ENCODE data around the gene COMMD3. TPM values are rescaled to one million over a fixed set of nuclear protein-coding genes. Genes with fewer than 3 reads are reported as not detected.

Gene COMMD3
- total RNA-seq (2021; fragmentation: NEBNext Ultra II Directional; extraction: Animal tissue kit (Norgen Biotek cat#: 25700)) (2.3 and 2.7 TPM in 2 replicates), polyA plus RNA-seq (2011; rRNA removed) (0.94 and 2.7 TPM in 2 replicates), polyA minus RNA-seq (2011; rRNA and poly(A)+ RNA removed) (0.63 and 1.8 TPM in 2 replicates)
- polyA plus RNA-seq (2011; cell fraction: cytosol; rRNA removed), result 2.1 TPM
- polyA plus RNA-seq (2011; cell fraction: nucleus; rRNA removed), result 1.2 TPM
- 2.4 to 4.3 TPM (median 2.7 TPM) in 4 replicates for polyA plus RNA-seq (2012, experiment 1 of 2)
- 1.8 TPM for polyA plus RNA-seq (2012, experiment 2 of 2)
- polyA plus RNA-seq (2013, experiment 1 of 2), result 4.5 TPM
- polyA plus RNA-seq (2013, experiment 2 of 2), result 3.1 TPM
- not detected for polyA minus RNA-seq (2011; cell fraction: cytosol; rRNA and poly(A)+ RNA removed)
- polyA minus RNA-seq (2011; cell fraction: nucleus; rRNA and poly(A)+ RNA removed), result not detected
- long read RNA-seq, experiment 1, partial matches to known transcripts, result 0 of 1 reads
- long read RNA-seq, experiment 1, other reads (novel, unspliced or antisense), result 0 of 1 reads
- long read RNA-seq, experiment 2, partial matches to known transcripts, result 0 of 7 reads
- long read RNA-seq, experiment 2, other reads (novel, unspliced or antisense), result 2 of 7 reads

DNA sequence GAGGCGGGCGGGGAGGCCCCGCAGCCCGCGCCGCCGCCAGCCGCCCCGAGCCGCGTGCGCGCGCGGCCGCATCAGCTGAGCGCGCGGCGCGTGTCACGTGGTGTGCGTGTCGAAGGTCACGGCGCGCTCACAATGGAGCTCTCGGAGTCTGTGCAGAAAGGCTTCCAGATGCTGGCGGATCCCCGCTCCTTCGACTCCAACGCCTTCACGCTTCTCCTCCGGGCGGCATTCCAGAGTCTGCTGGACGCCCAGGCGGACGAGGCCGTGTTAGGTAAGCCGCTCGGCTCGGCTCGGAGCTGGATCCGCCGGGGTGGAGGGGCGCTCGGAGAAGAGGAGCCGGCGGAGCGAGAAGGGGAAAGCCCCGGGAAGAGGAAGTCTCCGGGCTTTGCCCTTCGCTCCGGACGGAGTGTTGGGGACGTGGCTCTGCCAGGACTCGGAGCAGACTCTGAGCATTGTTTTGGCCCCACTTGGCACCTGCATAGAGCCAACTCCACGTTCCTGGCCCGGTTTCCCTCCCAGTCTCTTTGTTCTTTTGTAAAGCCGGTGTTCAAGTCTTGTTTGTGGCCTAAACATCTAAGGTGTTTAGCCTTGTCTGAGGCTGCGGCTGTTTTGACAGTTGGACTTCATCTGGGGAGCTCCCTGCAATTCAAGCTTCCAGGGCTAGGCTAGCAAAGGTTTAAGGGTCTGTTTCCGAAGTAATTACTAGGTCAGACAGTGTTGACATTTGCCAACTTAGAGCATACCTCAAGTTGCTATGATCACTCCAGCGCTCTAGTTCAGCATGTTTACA lies at the start of gene COMMD3:
TSS of gene COMMD3 (plus strand) at position 103 of the 790 bp plus-strand sequence. CDS start at position 133, 30 bp downstream.
- H3K27ac ChIP-seq (ENCODE audit: low read depth, low read length), result no peak within 1 kb of the TSS
- TF ChIP-seq POLR2A (IDR thresholded peaks at IDR 0.05; ENCODE audit: control extremely low read depth in 1 of 2, low read depth in 2 of 2, low read length in 2 of 2), result peak in 1 of 2 experiments; percentile 49; a peak in 1 of 3 replicates
- TF ChIP-seq YY1 (IDR thresholded peaks at IDR 0.05; ENCODE audit: low read depth, low read length), result 0 out of 2 replicates have a peak, but pooled peaks have one; percentile 27
- TF ChIP-seq JUND (IDR thresholded peaks at IDR 0.05; ENCODE audit: low read length), result no peak
- TF ChIP-seq KDM4A (IDR thresholded peaks at IDR 0.05; ENCODE audit: low read depth, low read length, severe bottlenecking), result peak; percentile 91
- TF ChIP-seq, protein P1, sequence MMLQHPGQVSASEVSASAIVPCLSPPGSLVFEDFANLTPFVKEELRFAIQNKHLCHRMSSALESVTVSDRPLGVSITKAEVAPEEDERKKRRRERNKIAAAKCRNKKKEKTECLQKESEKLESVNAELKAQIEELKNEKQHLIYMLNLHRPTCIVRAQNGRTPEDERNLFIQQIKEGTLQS (IDR thresholded peaks at IDR 0.05; ENCODE audit: insufficient read depth, low read depth, low read length), result no peak
- TF ChIP-seq, protein P2, sequence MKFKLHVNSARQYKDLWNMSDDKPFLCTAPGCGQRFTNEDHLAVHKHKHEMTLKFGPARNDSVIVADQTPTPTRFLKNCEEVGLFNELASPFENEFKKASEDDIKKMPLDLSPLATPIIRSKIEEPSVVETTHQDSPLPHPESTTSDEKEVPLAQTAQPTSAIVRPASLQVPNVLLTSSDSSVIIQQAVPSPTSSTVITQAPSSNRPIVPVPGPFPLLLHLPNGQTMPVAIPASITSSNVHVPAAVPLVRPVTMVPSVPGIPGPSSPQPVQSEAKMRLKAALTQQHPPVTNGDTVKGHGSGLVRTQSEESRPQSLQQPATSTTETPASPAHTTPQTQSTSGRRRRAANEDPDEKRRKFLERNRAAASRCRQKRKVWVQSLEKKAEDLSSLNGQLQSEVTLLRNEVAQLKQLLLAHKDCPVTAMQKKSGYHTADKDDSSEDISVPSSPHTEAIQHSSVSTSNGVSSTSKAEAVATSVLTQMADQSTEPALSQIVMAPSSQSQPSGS (IDR thresholded peaks at IDR 0.05; ENCODE audit: low read length), result no peak

More for the DNA sequence above, at the start of gene COMMD3:
- peak; percentile 68 for FAIRE-seq
- H4K5ac ChIP-seq (ENCODE audit: insufficient read length, low read depth, low read length), result no peak within 1 kb of the TSS
- no peak within 1 kb of the TSS for H2BK20ac ChIP-seq (ENCODE audit: low read length)
- no peak within 1 kb of the TSS; the same call in 1 of the 2 replicates for H2BK12ac ChIP-seq (ENCODE audit: low read depth, low read length)
- no peaks in the 10 kb centered on the region for H3K9me3 ChIP-seq (ENCODE audit: insufficient read depth in 2 of 2, low read depth in 1 of 2, low read length in 1 of 2)
- DNase-seq (ENCODE audit: low read depth in 1 of 2, low spot score in 2 of 2), result peak in 1 of 2 experiments; percentile 87
- H3K79me2 ChIP-seq (ENCODE audit: control insufficient read depth in 1 of 2, insufficient read depth in 2 of 2, low read length in 2 of 2), result no peaks in the 10 kb centered on the region
- no peaks in the 10 kb centered on the region for H3K79me1 ChIP-seq (ENCODE audit: low read depth, low read length)
- H2BK120ac ChIP-seq (replicated peaks; ENCODE audit: low read depth, low read length), result no peak within 1 kb of the TSS
- H3K4me3 ChIP-seq (ENCODE audit: extremely low read depth in 1 of 4, insufficient read depth in 2 of 4, low read depth in 3 of 4, low read length in 4 of 4), result peak within 1 kb of the TSS; percentile 35 to 73 (median 68)
- H4K8ac ChIP-seq (ENCODE audit: extremely low read depth, insufficient read depth, low read length), result peak within 1 kb of the TSS; percentile 22
- POLR2A ChIA-PET (ENCODE audit: partially characterized antibody), result interaction anchor here (1.0 to 1.8 kb wide), 7 partner anchors 9 to 313 kb away, joined by 3 to 8 read pairs (median 4); partner anchors contain the start of gene DNAJC1
- no peak within 1 kb of the TSS for H2AK5ac ChIP-seq (ENCODE audit: low read depth, low read length)
- H2BK15ac ChIP-seq (ENCODE audit: low read length), result no peak within 1 kb of the TSS
- H3K36me3 ChIP-seq (ENCODE audit: control insufficient read depth in 2 of 4, insufficient read depth in 4 of 4, low read length in 3 of 4), result no peaks in the 10 kb centered on the region
- peak within 1 kb of the TSS; percentile 74 to 95 for H3K4me2 ChIP-seq (ENCODE audit: insufficient read depth in 1 of 2, low read depth in 2 of 2, low read length in 2 of 2)
- no peak within 1 kb of the TSS for H3K23ac ChIP-seq (ENCODE audit: insufficient read length)
- 3% methylated on average over 43 of the region's 63 CpGs; no CpG with 5 or more reads in 1 of the 2 experiments for whole genome bisulfite sequencing, 2 experiments (ENCODE audit: extremely low coverage in 1 of 2, insufficient coverage in 1 of 2, insufficient read length in 1 of 2, insufficient replicate concordance in 2 of 2, low coverage in 1 of 2, low lambda C conversion rate in 2 of 2, missing lambda C conversion rate in 1 of 2)
- peaks cover 9% of the 10 kb centered on the region for H3K23me2 ChIP-seq (ENCODE audit: low read depth, low read length)
- H3K14ac ChIP-seq (ENCODE audit: insufficient read length), result no peak within 1 kb of the TSS
- H2BK5ac ChIP-seq (ENCODE audit: low read depth, low read length), result no peak within 1 kb of the TSS; the same call in 1 of the 2 replicates
- H3K27me3 ChIP-seq (replicated peaks in 1 of 4; ENCODE audit: control insufficient read depth in 3 of 4, extremely low read depth in 1 of 4, insufficient read depth in 3 of 4, low read length in 3 of 4), result peaks cover 14 to 59% (median 34%) of the 10 kb centered on the region in 4 experiments
- peak within 1 kb of the TSS; percentile 75; the same call in 1 of the 2 replicates for H2AFZ ChIP-seq (ENCODE audit: low read length)
- CTCF ChIA-PET (ENCODE audit: partially characterized antibody), result interaction anchor here (0.7 to 1.1 kb wide), 2 partner anchors 19 to 74 kb away, joined by 3 to 4 read pairs; no protein-coding TSS in a partner anchor
- H3K9ac ChIP-seq (replicated peaks in 1 of 4; ENCODE audit: extremely low read depth in 1 of 4, low read depth in 3 of 4, low read length in 3 of 4), result peak within 1 kb of the TSS in 1 of 4 experiments; percentile 53; a peak in 2 of 7 replicates
- H3K56ac ChIP-seq (replicated peaks; ENCODE audit: insufficient read length, low read depth, low read length), result peak within 1 kb of the TSS; percentile 63
- no peak within 1 kb of the TSS for H3K4ac ChIP-seq (replicated peaks; ENCODE audit: insufficient read length, low read depth, low read length)
- H3K4me1 ChIP-seq (replicated peaks in 1 of 4; ENCODE audit: control insufficient read depth in 3 of 4, insufficient read depth in 4 of 4, low read length in 3 of 4), result peaks cover 0 to 2% (median 0%) of the 10 kb centered on the region in 4 experiments; a peak in 3 of 7 replicates
- H4K91ac ChIP-seq (replicated peaks; ENCODE audit: insufficient read length, low read length), result no peak within 1 kb of the TSS
- no peak within 1 kb of the TSS; the same call in 1 of the 2 replicates for H3K18ac ChIP-seq (ENCODE audit: extremely low read depth, low read length)
- H4K20me1 ChIP-seq (replicated peaks in 1 of 2; ENCODE audit: control insufficient read depth in 1 of 2, insufficient read depth in 2 of 2, low read length in 2 of 2), result peaks cover 0 to 3% of the 10 kb centered on the region in 2 experiments

Measured in H1 (cell line).